ENCODE data around the gene SOAT2.

SOAT2 gene

GRCh38 chr12:53113136-53113705 is 9.9 kb downstream of the SOAT2 start:
- DNase-seq: no peak

- DNase-seq: no peak
Measured at GRCh38 chr12:53113951-53114350, 10.7 kb downstream of the SOAT2 start.

- peak; percentile 12 for DNase-seq
Measured at GRCh38 chr12:53115112-53115890, 12.0 kb downstream of the SOAT2 start.

- no peak for DNase-seq
Measured at GRCh38 chr12:53115891-53116648, 12.8 kb downstream of the SOAT2 start.

- no peak for DNase-seq
Measured at GRCh38 chr12:53118751-53119300, 15.5 kb downstream of the SOAT2 start.

- DNase-seq: no peak
Measured at GRCh38 chr12:53120685-53121525, 17.6 kb downstream of the SOAT2 start.

- DNase-seq: no peak
Measured at GRCh38 chr12:53122961-53123468, 19.7 kb downstream of the SOAT2 start.

GRCh38 chr12:53123578-53124351 is 20.5 kb downstream of the SOAT2 start:
- DNase-seq: no peak

- DNase-seq: no peak
Measured at GRCh38 chr12:53124352-53124723, 21.1 kb downstream of the SOAT2 start.

GRCh38 chr12:53127169-53127568 is 23.9 kb downstream of the SOAT2 start:
- no peak for DNase-seq

GRCh38 chr12:53128780-53129569 is 25.7 kb downstream of the SOAT2 start:
- DNase-seq: no peak

GRCh38 chr12:53131844-53132243 is 28.6 kb downstream of the SOAT2 start:
- DNase-seq: no peak

GRCh38 chr12:53133722-53134121 is 30.4 kb downstream of the SOAT2 start:
- DNase-seq: no peak

GRCh38 chr12:53143355-53143754 is 40.1 kb downstream of the SOAT2 start:
- DNase-seq: no peak

- no peak for DNase-seq
Measured at GRCh38 chr12:53145383-53146260, 42.3 kb downstream of the SOAT2 start.

GRCh38 chr12:53147181-53147580 is 43.9 kb downstream of the SOAT2 start:
- DNase-seq: no peak

- DNase-seq: no peak
Measured at GRCh38 chr12:53147653-53148052, 44.4 kb downstream of the SOAT2 start.

- no peak for DNase-seq
Measured at GRCh38 chr12:53151039-53151438, 47.8 kb downstream of the SOAT2 start.

GRCh38 chr12:53152390-53152789 is 49.1 kb downstream of the SOAT2 start:
- DNase-seq: no peak

Measured in stimulated activated CD4-positive, alpha-beta T cell treated with anti-CD3 and anti-CD28 coated beads, Interleukin-15, amount 100 ng/mL, for 24 hours (primary cell).